Gastroesophageal sphincter (tissue), 3 donors: ENCODE data around the gene LMNA.

Experiments used
- CTCF ChIP-seq, 4 experiments: fragments of 200-600 bp in 2 of 4; fragments of 450-650 bp in 2 of 4; sonication (generic) in 1 of 4; IDR thresholded peaks; one replicate each; pipeline ENCODE4 v1.5.1; 2017 to 2019; ENCODE audit warnings: antibody characterized with exemption in 4 of 4, mild to moderate bottlenecking in 2 of 4, moderate library complexity in 2 of 4
- EP300 ChIP-seq: sonication (generic); formaldehyde crosslinking; IDR thresholded peaks from one replicate; pipeline ENCODE4 v1.6.1; 2017; ENCODE audit warnings: antibody characterized with exemption, mild to moderate bottlenecking
- POLR2A ChIP-seq, 2 donors: fragments of 450-650 bp; IDR thresholded peaks; one replicate each; pipeline ENCODE4 v1.6.1; 2017; ENCODE audit warnings: antibody characterized with exemption in 2 of 2, mild to moderate bottlenecking in 2 of 2, moderate library complexity in 1 of 2
- POLR2AphosphoS5 ChIP-seq: sonication (generic); formaldehyde crosslinking; IDR thresholded peaks from one replicate; pipeline ENCODE4 v1.6.1; 2017; ENCODE audit warnings: antibody characterized with exemption

- no peak for TF ChIP-seq EP300
- no peak for TF ChIP-seq POLR2AphosphoS5
- TF ChIP-seq CTCF (IDR thresholded peaks at IDR 0.05): no peak
- no peak for TF ChIP-seq POLR2A (IDR thresholded peaks at IDR 0.05)
These were observed 33.2 kb upstream of the LMNA start for GRCh38 chr1:156081180-156081916.
